ENCODE results near the gene ASTN2. TPM values are rescaled to one million over a fixed set of nuclear protein-coding genes. Genes with fewer than 3 reads are reported as not detected.

ASTN2 gene
- total and polyA plus RNA-seq, 2 donors (not counting 3 experiments of a cell fraction or from before 2014, with no cell fraction given), result 1.0 to 1.9 TPM

DNA sequence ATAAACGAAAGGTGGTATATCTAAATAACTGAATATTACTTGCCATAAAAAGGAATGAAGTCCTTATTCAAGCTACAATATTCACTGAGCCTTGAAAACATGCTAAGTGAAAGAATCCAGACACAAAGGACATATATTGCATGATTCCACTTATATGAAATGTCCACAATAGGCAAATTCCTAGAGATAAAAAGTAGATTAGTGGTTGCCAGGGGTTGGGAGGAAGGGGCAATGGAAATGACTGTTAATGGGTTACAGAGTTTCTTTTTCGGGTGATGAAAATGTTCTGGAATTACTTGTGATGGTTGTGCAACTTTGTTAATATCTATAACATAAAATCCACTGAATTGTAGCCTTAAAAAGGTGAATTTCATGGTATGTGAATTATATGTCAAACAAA, 954.8 kb downstream of the ASTN2 start:
- no peaks in the 10 kb centered on the region for H3K27me3 ChIP-seq (ENCODE audit: control insufficient read depth in 2 of 2, insufficient read depth in 2 of 2, low read length in 2 of 2)
- ChIA-PET CTCF (no interaction called here), POLR2A (no interaction called here)
- FAIRE-seq (no peak), DNase-seq (ENCODE audit: low read depth, low spot score) (no peak)
- BruUV-seq (replicated peaks), result no TSS peak
- H3K9me1 ChIP-seq (replicated peaks; ENCODE audit: control insufficient read depth, extremely low read depth, insufficient read depth, low read length), result no peaks in the 10 kb centered on the region
- H3K9ac ChIP-seq (replicated peaks; ENCODE audit: extremely low read depth, insufficient read depth, low read length), result no peak overlapping the region
- intact Hi-C loops (cut with micrococcal nuclease) (no loop called here), dilution Hi-C loops (cut with MboI; ENCODE audit: extremely low pct_ligation_motif_present, low sequenced_read_pairs) (no loop called here)
- H3K4me3 ChIP-seq (replicated peaks in 1 of 3; ENCODE audit: insufficient read depth in 1 of 3, low read depth in 1 of 3, low read length in 3 of 3), result no peak overlapping the region
- no peaks in the 10 kb centered on the region for H4K20me1 ChIP-seq (replicated peaks; ENCODE audit: control insufficient read depth, extremely low read depth, insufficient read depth, low read length)
- no peaks in the 10 kb centered on the region for H3K36me3 ChIP-seq (ENCODE audit: control insufficient read depth in 2 of 2, extremely low read depth in 1 of 2, insufficient read depth in 2 of 2, low read length in 2 of 2)
- H3K4me1 ChIP-seq (ENCODE audit: control insufficient read depth, extremely low read depth, insufficient read depth, low read length), result no peaks in the 10 kb centered on the region
- H2AFZ ChIP-seq (ENCODE audit: low read depth, low read length), result no peak overlapping the region
- TF ChIP-seq CTCF (IDR thresholded peaks at IDR 0.05; ENCODE audit: extremely low read depth in 1 of 2, insufficient read depth in 1 of 2, low read depth in 1 of 2, low read length in 2 of 2) (no peak), EZH2 (IDR thresholded peaks at IDR 0.05; ENCODE audit: borderline replicate concordance, low read depth, low read length, severe bottlenecking) (no peak), FOS (IDR thresholded peaks at IDR 0.05; ENCODE audit: borderline replicate concordance, insufficient read depth, low read length) (no peak), GATA2 (IDR thresholded peaks at IDR 0.05; ENCODE audit: insufficient read depth, insufficient read length, low read depth, low read length) (no peak), MYC (IDR thresholded peaks at IDR 0.05; ENCODE audit: low read depth, low read length) (no peak), POLR2A (IDR thresholded peaks at IDR 0.05; ENCODE audit: low read depth, low read length) (no peak), POLR2AphosphoS5 (IDR thresholded peaks at IDR 0.05; ENCODE audit: insufficient read depth, low read depth, low read length) (no peak), JUN (IDR thresholded peaks at IDR 0.05; ENCODE audit: borderline replicate concordance, insufficient read depth, insufficient read length, low read depth) (no peak), MAX (IDR thresholded peaks at IDR 0.05; ENCODE audit: insufficient read depth, insufficient read length) (no peak)
- no peak overlapping the region for H3K27ac ChIP-seq (ENCODE audit: insufficient read depth, low read depth, low read length)
- no peaks in the 10 kb centered on the region for H3K9me3 ChIP-seq (replicated peaks; ENCODE audit: control insufficient read depth, insufficient read depth, low read length)
- H3K79me2 ChIP-seq (ENCODE audit: control insufficient read depth, insufficient read depth, low read length), result no peaks in the 10 kb centered on the region
- H3K4me2 ChIP-seq (ENCODE audit: insufficient read depth, low read length), result no peak overlapping the region

All from endothelial cell of umbilical vein (primary cell).